GM12801 (cell line): Measurements from ENCODE around the gene ASPA.

Experiments used
- TF ChIP-seq, protein P1 (sequence below): IDR thresholded peaks from one replicate; pipeline ENCODE4 v1.5.1; 2011; ENCODE audit warnings: control low read depth; ENCODE audit not compliant: insufficient read length; ENCODE audit errors: extremely low read depth

The ASPA gene

GRCh38 chr17:3511852-3512504, 36.2 kb downstream of the ASPA start:
- TF ChIP-seq, protein P1, sequence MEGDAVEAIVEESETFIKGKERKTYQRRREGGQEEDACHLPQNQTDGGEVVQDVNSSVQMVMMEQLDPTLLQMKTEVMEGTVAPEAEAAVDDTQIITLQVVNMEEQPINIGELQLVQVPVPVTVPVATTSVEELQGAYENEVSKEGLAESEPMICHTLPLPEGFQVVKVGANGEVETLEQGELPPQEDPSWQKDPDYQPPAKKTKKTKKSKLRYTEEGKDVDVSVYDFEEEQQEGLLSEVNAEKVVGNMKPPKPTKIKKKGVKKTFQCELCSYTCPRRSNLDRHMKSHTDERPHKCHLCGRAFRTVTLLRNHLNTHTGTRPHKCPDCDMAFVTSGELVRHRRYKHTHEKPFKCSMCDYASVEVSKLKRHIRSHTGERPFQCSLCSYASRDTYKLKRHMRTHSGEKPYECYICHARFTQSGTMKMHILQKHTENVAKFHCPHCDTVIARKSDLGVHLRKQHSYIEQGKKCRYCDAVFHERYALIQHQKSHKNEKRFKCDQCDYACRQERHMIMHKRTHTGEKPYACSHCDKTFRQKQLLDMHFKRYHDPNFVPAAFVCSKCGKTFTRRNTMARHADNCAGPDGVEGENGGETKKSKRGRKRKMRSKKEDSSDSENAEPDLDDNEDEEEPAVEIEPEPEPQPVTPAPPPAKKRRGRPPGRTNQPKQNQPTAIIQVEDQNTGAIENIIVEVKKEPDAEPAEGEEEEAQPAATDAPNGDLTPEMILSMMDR: no peak

DNA sequence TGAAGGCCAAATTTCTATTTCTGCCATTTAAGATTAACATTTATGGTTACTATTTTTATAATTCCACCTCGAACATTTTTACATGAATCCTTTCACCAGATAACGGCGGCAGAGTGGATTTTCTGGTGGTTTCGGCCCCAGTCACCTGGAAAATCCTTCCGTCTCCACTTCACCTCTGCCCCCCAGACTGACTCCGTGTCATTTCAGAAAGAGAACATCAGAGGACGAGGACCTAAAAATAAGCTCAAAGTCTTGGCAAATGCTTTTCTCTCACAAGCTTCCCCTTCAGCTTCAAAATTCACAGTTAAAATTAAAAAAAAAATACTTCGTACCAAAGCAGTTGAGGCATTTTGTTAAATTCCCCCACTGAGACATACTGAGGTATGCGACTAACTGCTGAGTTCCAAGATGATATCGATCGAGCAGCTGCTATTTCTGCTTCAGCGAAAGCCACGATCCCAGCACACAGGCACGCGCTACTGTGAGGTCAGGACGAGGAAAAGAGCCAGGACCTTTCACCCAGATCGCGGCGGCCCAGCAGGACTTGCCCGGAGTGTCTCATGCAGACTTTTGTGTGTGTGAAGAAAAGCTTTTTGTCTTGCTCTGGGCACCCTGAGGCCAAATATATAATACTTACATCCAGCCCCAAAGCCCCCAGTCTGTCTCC, 36.8 kb downstream of the ASPA start:
- TF ChIP-seq, protein P1: no peak

GRCh38 chr17:3513305-3514035, 37.7 kb downstream of the ASPA start:
- TF ChIP-seq, protein P1: no peak

DNA sequence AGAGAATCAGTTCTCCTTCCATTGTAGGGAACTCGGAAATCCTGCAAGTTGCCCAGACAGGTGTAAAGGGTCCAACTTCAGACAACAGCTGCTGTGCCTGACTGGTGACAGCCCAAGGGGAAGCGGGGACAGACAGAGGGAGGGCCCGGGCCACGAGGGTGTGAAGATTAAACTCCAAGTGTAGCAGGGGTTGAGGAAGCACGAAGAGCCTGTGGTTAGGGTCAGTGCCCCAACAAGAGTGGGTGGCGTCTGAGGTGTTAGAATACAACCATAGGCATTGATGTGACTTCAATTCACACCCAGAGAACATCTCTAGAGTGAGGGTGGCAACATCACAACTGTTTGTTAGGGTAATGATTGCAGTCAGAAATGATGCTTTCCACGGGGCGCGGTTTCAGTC, 39.1 kb downstream of the ASPA start:
- TF ChIP-seq, protein P1: no peak

DNA sequence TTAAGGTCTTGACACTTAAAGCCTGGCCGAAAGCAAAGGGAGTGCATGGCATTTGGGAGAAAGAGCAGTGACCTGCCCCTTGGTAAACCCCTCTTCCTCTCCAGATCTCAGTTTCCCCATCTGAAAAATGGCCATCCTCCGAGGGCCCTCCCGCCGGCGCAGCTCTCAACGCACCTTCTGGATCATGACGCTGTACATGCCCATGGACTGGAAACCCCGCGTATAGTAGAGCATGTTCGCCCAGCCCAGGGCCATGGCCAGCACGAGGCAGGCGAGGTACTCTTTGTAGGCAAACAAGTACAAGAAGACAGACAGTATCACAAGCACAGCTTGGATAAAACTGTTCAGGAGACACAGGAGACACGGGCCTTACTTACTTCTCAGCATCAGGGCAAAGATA, 48.2 kb downstream of the ASPA start:
- TF ChIP-seq, protein P1: no peak

- TF ChIP-seq, protein P1: no peak
Observed at GRCh38 chr17:3526491-3526890, 50.7 kb downstream of the ASPA start.

DNA sequence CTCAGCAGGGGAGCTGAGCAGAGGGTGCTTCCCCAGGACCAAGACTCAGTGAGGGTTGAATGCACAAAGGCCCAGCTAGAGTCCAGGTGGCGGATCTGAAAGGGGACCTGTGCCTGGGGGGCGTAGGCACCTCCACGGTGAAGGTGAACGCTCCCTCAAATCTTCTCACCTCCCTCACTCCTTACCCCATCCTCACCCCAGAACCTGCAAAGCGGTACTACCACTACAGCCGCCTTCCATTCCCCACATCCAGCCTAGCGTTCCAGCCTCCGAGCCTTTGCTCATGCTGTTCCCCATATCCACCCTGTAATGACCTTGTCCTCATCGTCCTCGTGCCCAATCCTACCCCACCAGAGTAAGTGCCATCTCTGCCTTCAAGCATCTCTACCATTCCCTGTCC, 51.2 kb downstream of the ASPA start:
- TF ChIP-seq, protein P1: no peak
